ENCODE results near the gene ARID5B. TPM values are rescaled to one million over a fixed set of nuclear protein-coding genes. Genes with fewer than 3 reads are reported as not detected.

The ARID5B gene
- total and polyA plus RNA-seq, 2 experiments from 2014 or later = 1.3 to 1.6 TPM

- H3K27me3 Mint-ChIP-seq (ENCODE audit: insufficient read depth, low read depth, poor library complexity) = no peaks in the 10 kb centered on the region
- H3K4me1 ChIP-seq (ENCODE audit: insufficient read depth) = no peaks in the 10 kb centered on the region
- TF ChIP-seq ZNF114 (CRISPR knock-in tag; IDR thresholded peaks at IDR 0.05) (no peak), EZH2phosphoT487 (IDR thresholded peaks at IDR 0.05; ENCODE audit: unreplicated experiment) (no peak), CTCF (conservative IDR thresholded peaks at IDR 0.05; ENCODE audit: low read depth in 2 of 2) (no peak), ZNF462 (CRISPR knock-in tag; IDR thresholded peaks at IDR 0.05) (no peak), STAT1 (IDR thresholded peaks at IDR 0.05; ENCODE audit: unreplicated experiment) (no peak), NANOG (IDR thresholded peaks at IDR 0.05; ENCODE audit: borderline replicate concordance) (no peak), CREB1 (CRISPR knock-in tag; IDR thresholded peaks at IDR 0.05; ENCODE audit: low read depth) (no peak), ZNF331 (CRISPR knock-in tag; IDR thresholded peaks at IDR 0.05; ENCODE audit: low read depth) (no peak), JUNB (IDR thresholded peaks at IDR 0.05; ENCODE audit: unreplicated experiment) (no peak), REST (IDR thresholded peaks at IDR 0.05; ENCODE audit: unreplicated experiment) (no peak), POLR2AphosphoS5 (IDR thresholded peaks at IDR 0.05; ENCODE audit: low read depth) (no peak), EZH2 (IDR thresholded peaks at IDR 0.05; ENCODE audit: low read depth, unreplicated experiment) (no peak), ETS1 (IDR thresholded peaks at IDR 0.05) (no peak)
- ATAC-seq (no peak), DNase-seq (ENCODE audit: low spot score) (no peak)
- H3K9me3 Mint-ChIP-seq = no peaks in the 10 kb centered on the region
- no peaks in the 10 kb centered on the region; the same call in 1 of the 2 replicates for H4K20me1 ChIP-seq (replicated peaks; ENCODE audit: insufficient read depth)
- H3K4me3 Mint-ChIP-seq = no peak overlapping the region
- H3K27me3 ChIP-seq (ENCODE audit: insufficient read depth) = no peaks in the 10 kb centered on the region
- H3K36me3 Mint-ChIP-seq (ENCODE audit: low read depth) = no peaks in the 10 kb centered on the region
- H2AFZ ChIP-seq = no peak overlapping the region
- no peak overlapping the region for H3K27ac Mint-ChIP-seq
- no peak overlapping the region for H3K27ac ChIP-seq (ENCODE audit: low read depth)
- no peak overlapping the region for H3K4me3 ChIP-seq
- no peaks in the 10 kb centered on the region for H3F3A ChIP-seq (replicated peaks; ENCODE audit: low read depth)
- no peaks in the 10 kb centered on the region for H3K4me1 Mint-ChIP-seq
- H3K79me2 ChIP-seq (replicated peaks; ENCODE audit: insufficient read depth) = no peaks in the 10 kb centered on the region
- no peak overlapping the region for H3K4me2 ChIP-seq
- H3K36me3 ChIP-seq (ENCODE audit: insufficient read depth) = no peaks in the 10 kb centered on the region
- H3K9me2 ChIP-seq (ENCODE audit: insufficient read depth) = no peaks in the 10 kb centered on the region
These were observed 22.8 kb upstream of the ARID5B start for GRCh38 chr10:61878740-61879068.

All from GM23338 (cell line).